ENCODE measurements around the gene PRIMA1.

- TF ChIP-seq CTCF (IDR thresholded peaks at IDR 0.05) (no peak), POLR2A (IDR thresholded peaks at IDR 0.05) (no peak)
Observed at GRCh38 chr14:93723001-93723400, 65.3 kb downstream of the PRIMA1 start.

Measured in esophagus squamous epithelium (tissue), 4 donors.